Fibroblast of lung (primary cell): Measurements from ENCODE around the gene DCXR. TPM values are rescaled to one million over a fixed set of nuclear protein-coding genes. Genes with fewer than 3 reads are reported as not detected.

Experiments
- DNase-seq, 2 donors: peaks; one replicate each; pipeline versions ENCODE4 v3.0.0 to v3.0.0-alpha.2; 2010; ENCODE audit warnings: low read depth in 2 of 2
- H2AFZ ChIP-seq: 2 replicates; pipeline ENCODE4 v1.5.1; 2012; ENCODE audit warnings: low read length, control low read depth, inconsistent platforms
- H3K27ac ChIP-seq: 2 replicates; pipeline ENCODE4 v1.5.1; 2011; ENCODE audit warnings: low read length, control low read depth; ENCODE audit not compliant: insufficient read depth
- H3K27me3 ChIP-seq: 2 replicates; pipeline ENCODE4 v1.5.1; 2011; ENCODE audit warnings: mild to moderate bottlenecking, low read length; ENCODE audit not compliant: control insufficient read depth, insufficient read depth
- H3K36me3 ChIP-seq: 2 replicates; pipeline ENCODE4 v1.5.1; 2011; ENCODE audit warnings: low read length; ENCODE audit not compliant: control insufficient read depth, insufficient read depth
- H3K4me1 ChIP-seq: 2 replicates; pipeline ENCODE4 v1.5.1; 2011; ENCODE audit warnings: low read length; ENCODE audit not compliant: control insufficient read depth, insufficient read depth; ENCODE audit errors: extremely low read depth
- H3K4me2 ChIP-seq: 2 replicates; pipeline ENCODE4 v1.5.1; 2011; ENCODE audit warnings: low read length, control low read depth; ENCODE audit not compliant: insufficient read depth; ENCODE audit errors: extremely low read depth
- H3K4me3 ChIP-seq, 4 experiments: fragments of 200-600 bp in 1 of 4; sonication (generic) in 1 of 4; replicated peaks in 1 of 4; 2 replicates each; pipeline ENCODE4 v1.5.1; 2011 to 2016; ENCODE audit warnings: low read length in 4 of 4, low read depth in 3 of 4, mild to moderate bottlenecking in 3 of 4, control low read depth in 2 of 4, inconsistent platforms in 1 of 4, mixed read lengths in 1 of 4; ENCODE audit not compliant: insufficient read depth in 1 of 4; ENCODE audit errors: control extremely low read depth in 1 of 4
- H3K79me2 ChIP-seq: 2 replicates; pipeline ENCODE4 v1.5.1; 2012; ENCODE audit warnings: mild to moderate bottlenecking, low read length, inconsistent platforms; ENCODE audit not compliant: control insufficient read depth, insufficient read depth
- H3K9ac ChIP-seq: 2 replicates; pipeline ENCODE4 v1.5.1; 2011; ENCODE audit warnings: mild to moderate bottlenecking, low read length, control low read depth; ENCODE audit not compliant: insufficient read depth
- H3K9me3 ChIP-seq: 2 replicates; pipeline ENCODE4 v1.5.1; 2012; ENCODE audit warnings: low read depth, low read length; ENCODE audit not compliant: control insufficient read depth, insufficient read depth
- H4K20me1 ChIP-seq: 2 replicates; pipeline ENCODE4 v1.5.1; 2011; ENCODE audit warnings: low read length; ENCODE audit not compliant: control insufficient read depth, insufficient read depth; ENCODE audit errors: extremely low read depth
- EZH2 ChIP-seq: IDR thresholded peaks from 2 replicates; pipeline ENCODE4 v1.5.1; 2012; ENCODE audit warnings: low read length, control low read depth, mild to moderate bottlenecking; ENCODE audit errors: missing control alignments
- polyA plus RNA-seq, 2 donors: library from polyadenylated mRNA; depleted of rRNA in 1 of 2; stranded (reverse) in 1 of 2; unstranded in 1 of 2; fragments of >200 nt; gene quantifications; 2 replicates each; pipeline ENCODE4 v1.2.1, GENCODE V29; 2011 to 2012; ENCODE audit warnings: missing spikeins in 1 of 2
- total RNA-seq: library from RNA; depleted of rRNA; stranded (reverse); fragments of >200 nt; gene quantifications from 2 replicates; pipeline ENCODE4 v1.2.1, GENCODE V29; 2014
- TF ChIP-seq, protein P1 (sequence below), 2 donors: IDR thresholded peaks in 1 of 2; conservative IDR thresholded peaks in 1 of 2; 1 replicate in 1 of 2; 2 replicates in 1 of 2; pipeline ENCODE4 v1.5.1; 2011 to 2012; ENCODE audit warnings: low read length in 2 of 2, control low read depth in 1 of 2, inconsistent platforms in 1 of 2, low read depth in 1 of 2, mild to moderate bottlenecking in 1 of 2

Gene DCXR
- total and polyA plus RNA-seq, 2 donors (not counting 1 experiment from before 2014, with no cell fraction given) = 34.8 to 43.6 TPM

DNA sequence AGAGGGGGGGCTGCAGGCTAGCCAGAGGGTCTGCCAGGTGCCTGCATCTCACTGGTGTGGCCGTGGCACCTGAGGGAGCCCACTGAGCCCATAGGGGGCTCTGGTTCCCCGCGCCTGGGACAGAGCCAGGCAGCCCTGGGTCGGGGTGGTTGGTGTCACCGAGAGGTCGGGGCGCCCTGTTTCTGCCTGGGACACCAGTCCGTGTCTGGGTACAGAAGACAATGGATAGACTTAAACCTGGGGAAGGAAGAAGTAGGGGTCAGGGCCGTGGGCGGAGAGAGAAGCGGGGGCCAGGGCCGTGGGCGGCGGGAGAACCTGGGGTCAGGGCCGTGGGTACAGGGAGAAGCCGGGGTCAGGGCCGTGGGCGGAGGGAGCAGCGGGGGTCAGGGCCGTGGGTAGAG lies 11.1 kb upstream of the DCXR start:
- Histone ChIP-seq H3K4me1 (peaks cover 7% of the 10 kb centered on the region), H3K9ac (no peak overlapping the region), H3K79me2 (peaks cover 17% of the 10 kb centered on the region), H3K27ac (no peak overlapping the region), H3K27me3 (no peaks in the 10 kb centered on the region), H3K4me2 (no peak overlapping the region), H3K4me3 (no peak overlapping the region), H2AFZ (no peak overlapping the region), H3K36me3 (peaks cover 22% of the 10 kb centered on the region), H4K20me1 (no peaks in the 10 kb centered on the region), H3K9me3 (no peaks in the 10 kb centered on the region)
- DNase-seq = no peak
- TF ChIP-seq, protein P1, sequence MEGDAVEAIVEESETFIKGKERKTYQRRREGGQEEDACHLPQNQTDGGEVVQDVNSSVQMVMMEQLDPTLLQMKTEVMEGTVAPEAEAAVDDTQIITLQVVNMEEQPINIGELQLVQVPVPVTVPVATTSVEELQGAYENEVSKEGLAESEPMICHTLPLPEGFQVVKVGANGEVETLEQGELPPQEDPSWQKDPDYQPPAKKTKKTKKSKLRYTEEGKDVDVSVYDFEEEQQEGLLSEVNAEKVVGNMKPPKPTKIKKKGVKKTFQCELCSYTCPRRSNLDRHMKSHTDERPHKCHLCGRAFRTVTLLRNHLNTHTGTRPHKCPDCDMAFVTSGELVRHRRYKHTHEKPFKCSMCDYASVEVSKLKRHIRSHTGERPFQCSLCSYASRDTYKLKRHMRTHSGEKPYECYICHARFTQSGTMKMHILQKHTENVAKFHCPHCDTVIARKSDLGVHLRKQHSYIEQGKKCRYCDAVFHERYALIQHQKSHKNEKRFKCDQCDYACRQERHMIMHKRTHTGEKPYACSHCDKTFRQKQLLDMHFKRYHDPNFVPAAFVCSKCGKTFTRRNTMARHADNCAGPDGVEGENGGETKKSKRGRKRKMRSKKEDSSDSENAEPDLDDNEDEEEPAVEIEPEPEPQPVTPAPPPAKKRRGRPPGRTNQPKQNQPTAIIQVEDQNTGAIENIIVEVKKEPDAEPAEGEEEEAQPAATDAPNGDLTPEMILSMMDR (conservative IDR thresholded peaks at IDR 0.05 in 1 of 2, IDR thresholded peaks at IDR 0.05 in 1 of 2; ENCODE audit: low read depth in 1 of 2, low read length in 2 of 2) = no peak
- no peak for TF ChIP-seq EZH2

DNA sequence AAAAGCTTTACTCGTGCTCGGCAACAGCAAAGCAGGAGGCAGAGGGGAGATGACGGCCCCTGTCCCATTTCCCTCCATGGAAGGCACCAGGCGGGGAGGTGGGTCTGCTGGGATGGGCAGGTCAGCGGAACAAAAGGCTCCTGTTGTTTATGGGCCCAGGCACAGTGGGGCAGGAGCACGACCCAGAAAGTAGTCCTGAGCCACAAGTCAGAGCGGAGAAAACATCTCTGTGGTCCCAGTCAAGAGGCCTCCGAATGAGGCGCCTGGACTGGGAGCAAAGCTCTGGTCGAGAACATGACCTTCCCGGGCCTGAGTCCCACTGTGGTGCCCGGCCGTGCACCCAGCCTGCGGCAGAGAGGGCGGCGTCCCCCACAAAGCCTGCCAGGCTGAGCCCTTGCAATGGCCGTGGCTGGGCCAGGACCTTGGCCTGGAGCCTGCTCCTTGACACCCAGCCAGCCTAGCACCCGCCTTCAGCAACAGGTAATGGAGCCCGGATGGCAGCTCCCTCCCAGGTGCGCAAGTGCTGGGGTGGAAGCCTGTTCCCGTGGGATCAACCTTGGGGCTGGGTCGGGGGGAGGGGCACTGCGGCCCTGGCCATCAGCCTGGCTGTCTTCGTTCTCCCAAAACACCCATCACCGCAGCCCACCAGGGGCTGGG lies 10.5 kb upstream of the DCXR start:
- peaks cover 22% of the 10 kb centered on the region for H3K36me3 ChIP-seq
- H3K9me3 ChIP-seq = no peaks in the 10 kb centered on the region
- H3K27ac ChIP-seq = no peak overlapping the region
- no peaks in the 10 kb centered on the region for H4K20me1 ChIP-seq
- no peak overlapping the region for H3K4me3 ChIP-seq
- DNase-seq = no peak
- no peaks in the 10 kb centered on the region for H3K27me3 ChIP-seq
- TF ChIP-seq, protein P1 (conservative IDR thresholded peaks at IDR 0.05 in 1 of 2, IDR thresholded peaks at IDR 0.05 in 1 of 2; ENCODE audit: low read depth in 1 of 2, low read length in 2 of 2) = no peak
- no peak for TF ChIP-seq EZH2
- no peak overlapping the region for H3K4me2 ChIP-seq
- H2AFZ ChIP-seq = no peak overlapping the region
- H3K9ac ChIP-seq = no peak overlapping the region
- peaks cover 12% of the 10 kb centered on the region for H3K79me2 ChIP-seq
- H3K4me1 ChIP-seq = peaks cover 4% of the 10 kb centered on the region

DNA sequence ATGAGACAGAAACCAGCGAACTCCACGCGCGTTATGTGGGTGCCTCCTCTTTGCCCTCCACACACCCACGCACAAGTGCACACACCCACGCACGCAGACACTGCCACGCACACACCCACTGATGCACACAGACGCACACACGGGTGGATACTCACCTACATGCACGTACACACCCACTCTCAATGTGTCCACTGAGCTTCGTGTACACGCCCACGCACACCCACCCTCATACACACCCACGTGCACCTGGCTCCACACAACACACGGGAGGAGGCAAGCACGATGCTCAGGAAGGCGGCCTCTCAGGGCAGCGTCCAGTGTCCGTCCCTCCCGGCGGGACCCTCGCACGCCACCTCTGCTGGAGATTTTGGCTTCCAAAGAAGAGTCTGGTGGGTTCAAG lies 9.9 kb upstream of the DCXR start:
- no peaks in the 10 kb centered on the region for H4K20me1 ChIP-seq
- TF ChIP-seq EZH2 = no peak
- TF ChIP-seq, protein P1 (conservative IDR thresholded peaks at IDR 0.05 in 1 of 2, IDR thresholded peaks at IDR 0.05 in 1 of 2; ENCODE audit: low read depth in 1 of 2, low read length in 2 of 2) = no peak
- H2AFZ ChIP-seq = no peak overlapping the region
- peaks cover 22% of the 10 kb centered on the region for H3K36me3 ChIP-seq
- H3K4me1 ChIP-seq = peaks cover 3% of the 10 kb centered on the region
- H3K9me3 ChIP-seq = no peaks in the 10 kb centered on the region
- no peak overlapping the region for H3K4me3 ChIP-seq
- no peak overlapping the region for H3K9ac ChIP-seq
- no peak for DNase-seq
- no peak overlapping the region for H3K27ac ChIP-seq
- H3K79me2 ChIP-seq = peaks cover 5% of the 10 kb centered on the region
- no peak overlapping the region for H3K4me2 ChIP-seq
- no peaks in the 10 kb centered on the region for H3K27me3 ChIP-seq
